Endothelial cell of umbilical vein (primary cell): ENCODE results near the gene MLYCD.

Experiments
- CTCF ChIP-seq, 2 donors: IDR thresholded peaks; 1 replicate in 1 of 2; 2 replicates in 1 of 2; pipeline ENCODE4 v1.5.1; 2011; ENCODE audit warnings: low read length in 2 of 2, mild to moderate bottlenecking in 2 of 2, moderate library complexity in 2 of 2, control low read depth in 1 of 2, inconsistent platforms in 1 of 2, low read depth in 1 of 2; ENCODE audit not compliant: insufficient read depth in 1 of 2; ENCODE audit errors: extremely low read depth in 1 of 2
- EZH2 ChIP-seq: IDR thresholded peaks from 2 replicates; pipeline ENCODE4 v1.6.1; 2012; ENCODE audit warnings: borderline replicate concordance, low read depth, mild to moderate bottlenecking, moderate library complexity, low read length, inconsistent platforms; ENCODE audit not compliant: severe bottlenecking
- GATA2 ChIP-seq: IDR thresholded peaks from 2 replicates; pipeline ENCODE4 v1.7.0; 2011; ENCODE audit warnings: low read depth, mild to moderate bottlenecking, moderate library complexity, mixed read lengths, low read length; ENCODE audit not compliant: insufficient read length, insufficient read depth
- MAX ChIP-seq: IDR thresholded peaks from 2 replicates; pipeline ENCODE4 v1.6.1; 2011; ENCODE audit not compliant: insufficient read depth, insufficient read length
- POLR2A ChIP-seq: IDR thresholded peaks from 2 replicates; pipeline ENCODE4 v1.6.1; 2012; ENCODE audit warnings: low read depth, mild to moderate bottlenecking, control low read depth, low read length

GRCh38 chr16:83870830-83871229, 28.1 kb upstream of the MLYCD start:
- TF ChIP-seq CTCF (IDR thresholded peaks at IDR 0.05; ENCODE audit: extremely low read depth in 1 of 2, insufficient read depth in 1 of 2, low read depth in 1 of 2, low read length in 2 of 2) (no peak), POLR2A (no peak), GATA2 (no peak), MAX (no peak), EZH2 (no peak)
